GM21723 (cell line): ENCODE measurements around the gene CD177.
"Not testable (repeated sequence)": the region's sequence is repeated elsewhere in the genome, so short reads cannot be mapped to it uniquely, and the experiment has no call there.

Source experiments
- ATAC-seq: cut with Tn5 transposase; IDR thresholded peaks from one replicate; pipeline ENCODE4 v1.9.1; 2021; ENCODE audit warnings: mild to moderate bottlenecking, moderate library complexity; ENCODE audit not compliant: unreplicated experiment

CD177 gene

GRCh38 chr19:43332058-43332922, 21.2 kb upstream of the CD177 start:
- no peak for ATAC-seq

GRCh38 chr19:43336508-43336907, 17.0 kb upstream of the CD177 start:
- ATAC-seq = not testable (repeated sequence)

- ATAC-seq = no peak
Measured at GRCh38 chr19:43337737-43338136, 15.7 kb upstream of the CD177 start.

GRCh38 chr19:43338530-43338929, 15.0 kb upstream of the CD177 start:
- ATAC-seq = no peak

GRCh38 chr19:43339243-43339930, 14.1 kb upstream of the CD177 start:
- ATAC-seq = not testable (repeated sequence)

- ATAC-seq = not testable (repeated sequence)
Measured at GRCh38 chr19:43340101-43340500, 13.4 kb upstream of the CD177 start.

GRCh38 chr19:43341098-43341497, 12.4 kb upstream of the CD177 start:
- ATAC-seq = not testable (repeated sequence)

GRCh38 chr19:43342104-43342503, 11.4 kb upstream of the CD177 start:
- ATAC-seq = not testable (repeated sequence)

GRCh38 chr19:43344347-43344925, 9.1 kb upstream of the CD177 start:
- not testable (repeated sequence) for ATAC-seq

GRCh38 chr19:43349813-43350212, 3.7 kb upstream of the CD177 start:
- not testable (repeated sequence) for ATAC-seq

- ATAC-seq = no peak
Measured at GRCh38 chr19:43351998-43352746, 1.3 kb upstream of the CD177 start.

GRCh38 chr19:43354305-43354627, 780 bp downstream of the CD177 start:
- ATAC-seq = no peak

GRCh38 chr19:43356749-43357148, 3.3 kb downstream of the CD177 start:
- ATAC-seq = not testable (repeated sequence)

GRCh38 chr19:43362179-43362578, 8.7 kb downstream of the CD177 start:
- no peak for ATAC-seq

GRCh38 chr19:43362745-43363144, 9.3 kb downstream of the CD177 start:
- no peak for ATAC-seq

GRCh38 chr19:43365677-43366076, 12.2 kb downstream of the CD177 start:
- ATAC-seq = not testable (repeated sequence)

- no peak for ATAC-seq
Measured at GRCh38 chr19:43367822-43368221, 14.3 kb downstream of the CD177 start.

GRCh38 chr19:43368897-43369296, 15.4 kb downstream of the CD177 start:
- ATAC-seq = not testable (repeated sequence)

- ATAC-seq = no peak
Measured at GRCh38 chr19:43371909-43372308, 18.4 kb downstream of the CD177 start.

- no peak for ATAC-seq
Measured at GRCh38 chr19:43372462-43372861, 19.0 kb downstream of the CD177 start.

GRCh38 chr19:43377624-43378023, 24.1 kb downstream of the CD177 start:
- ATAC-seq = not testable (repeated sequence)
